AG08396 (cell line): Measurements from ENCODE around the gene IGSF8.
"Not testable (repeated sequence)": the region's sequence is repeated elsewhere in the genome, so short reads cannot be mapped to it uniquely, and the experiment has no call there.

Source experiments
- DNase-seq: peaks from one replicate; pipeline ENCODE4 v3.0.0; 2012; ENCODE audit warnings: low spot score, mixed read lengths

The IGSF8 gene

GRCh38 chr1:160066829-160067745 lies 31.3 kb downstream of the IGSF8 start:
- DNase-seq, result no peak

- DNase-seq, result no peak
Measured at GRCh38 chr1:160064746-160065145, 33.7 kb downstream of the IGSF8 start.

- DNase-seq, result no peak
Measured at GRCh38 chr1:160064164-160064563, 34.3 kb downstream of the IGSF8 start.

GRCh38 chr1:160063176-160063575 lies 35.2 kb downstream of the IGSF8 start:
- DNase-seq, result no peak

- DNase-seq, result no peak
Measured at GRCh38 chr1:160062230-160062532, 36.2 kb downstream of the IGSF8 start.

GRCh38 chr1:160061369-160062229 lies 36.8 kb downstream of the IGSF8 start:
- DNase-seq, result no peak

- no peak for DNase-seq
Measured at GRCh38 chr1:160058087-160058486, 40.3 kb downstream of the IGSF8 start.

GRCh38 chr1:160056648-160057169 lies 41.7 kb downstream of the IGSF8 start:
- no peak for DNase-seq

- DNase-seq, result no peak
Measured at GRCh38 chr1:160053548-160054365, 44.7 kb downstream of the IGSF8 start.

- DNase-seq, result no peak
Measured at GRCh38 chr1:160052936-160053335, 45.5 kb downstream of the IGSF8 start.

- no peak for DNase-seq
Measured at GRCh38 chr1:160050619-160051018, 47.8 kb downstream of the IGSF8 start.

- not testable (repeated sequence) for DNase-seq
Measured at GRCh38 chr1:160050182-160050581, 48.2 kb downstream of the IGSF8 start.

- no peak for DNase-seq
Measured at GRCh38 chr1:160049101-160049500, 49.3 kb downstream of the IGSF8 start.

GRCh38 chr1:160048335-160048734 lies 50.1 kb downstream of the IGSF8 start:
- DNase-seq, result no peak

GRCh38 chr1:160047111-160047991 lies 51.1 kb downstream of the IGSF8 start:
- DNase-seq, result no peak

- peak; percentile 74 for DNase-seq
Measured at GRCh38 chr1:160046494-160047110, 51.8 kb downstream of the IGSF8 start.

GRCh38 chr1:160045653-160046052 lies 52.8 kb downstream of the IGSF8 start:
- no peak for DNase-seq

GRCh38 chr1:160043543-160043942 lies 54.9 kb downstream of the IGSF8 start:
- DNase-seq, result no peak
